Ammon's horn (tissue), 1 donor: ENCODE results near the gene SLC25A41.
"Not testable (repeated sequence)": the region's sequence is repeated elsewhere in the genome, so short reads cannot be mapped to it uniquely, and the experiment has no call there.

Source experiments
- DNase-seq: peaks from one replicate; pipeline ENCODE4 v3.0.0-alpha.2; 2016; ENCODE audit warnings: low spot score

Gene SLC25A41

DNA sequence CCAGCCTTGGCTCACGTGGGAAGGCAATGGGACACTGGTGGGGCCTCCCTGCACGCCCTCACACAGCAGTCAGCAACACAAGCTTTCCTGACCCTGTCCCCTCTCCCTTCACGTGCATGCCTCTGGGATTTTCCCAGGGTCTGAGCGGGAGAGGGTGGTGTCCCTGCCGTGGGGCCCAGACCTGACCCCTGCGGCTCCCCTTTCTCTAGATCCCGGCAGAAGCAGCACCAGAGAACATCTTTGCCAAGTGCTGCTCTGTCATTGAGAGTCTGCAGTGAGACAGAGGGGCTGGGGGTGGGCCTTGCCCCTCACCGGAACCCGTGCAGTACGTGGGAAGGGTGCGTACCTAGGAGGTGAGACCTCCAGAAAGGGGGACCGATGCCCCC lies 21.5 kb downstream of the SLC25A41 start:
- DNase-seq = no peak

DNA sequence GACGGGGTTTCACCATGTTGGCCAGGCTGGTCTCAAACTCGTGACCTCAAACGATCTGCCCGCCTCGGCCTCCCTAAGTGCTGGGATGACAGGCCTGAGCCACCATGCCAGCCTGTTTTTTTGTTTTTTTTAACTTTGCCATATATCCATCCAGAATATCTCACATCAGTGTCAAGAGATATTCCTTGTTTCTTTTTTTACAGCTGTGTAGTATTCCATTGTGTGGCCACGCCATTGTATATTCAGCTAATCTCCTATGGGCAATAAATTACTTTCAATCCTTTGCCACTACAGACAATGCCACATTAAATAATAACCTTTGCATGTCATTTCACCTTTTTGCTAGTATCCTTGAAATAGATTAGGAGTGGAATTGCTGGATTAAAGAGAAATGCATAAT lies 24.2 kb downstream of the SLC25A41 start:
- DNase-seq = no peak

DNA sequence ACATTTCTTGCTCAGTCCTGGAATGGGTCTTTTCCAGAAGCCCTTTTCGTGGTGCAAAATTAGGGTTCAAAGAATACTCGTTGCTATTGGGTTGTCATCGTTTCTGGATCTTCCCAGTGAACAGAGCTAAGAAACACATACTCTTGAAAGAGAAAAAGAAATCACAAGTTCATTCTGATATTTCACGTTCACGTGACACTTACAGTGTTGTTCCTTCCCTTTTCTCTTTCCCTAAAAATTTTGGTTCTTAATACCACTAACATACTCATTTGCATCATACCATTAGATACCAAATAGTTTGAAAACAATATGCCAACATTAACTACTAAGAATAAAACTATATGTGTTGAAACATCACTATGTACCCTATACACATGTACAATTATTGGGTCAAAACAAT lies 27.2 kb downstream of the SLC25A41 start:
- DNase-seq = no peak

DNA sequence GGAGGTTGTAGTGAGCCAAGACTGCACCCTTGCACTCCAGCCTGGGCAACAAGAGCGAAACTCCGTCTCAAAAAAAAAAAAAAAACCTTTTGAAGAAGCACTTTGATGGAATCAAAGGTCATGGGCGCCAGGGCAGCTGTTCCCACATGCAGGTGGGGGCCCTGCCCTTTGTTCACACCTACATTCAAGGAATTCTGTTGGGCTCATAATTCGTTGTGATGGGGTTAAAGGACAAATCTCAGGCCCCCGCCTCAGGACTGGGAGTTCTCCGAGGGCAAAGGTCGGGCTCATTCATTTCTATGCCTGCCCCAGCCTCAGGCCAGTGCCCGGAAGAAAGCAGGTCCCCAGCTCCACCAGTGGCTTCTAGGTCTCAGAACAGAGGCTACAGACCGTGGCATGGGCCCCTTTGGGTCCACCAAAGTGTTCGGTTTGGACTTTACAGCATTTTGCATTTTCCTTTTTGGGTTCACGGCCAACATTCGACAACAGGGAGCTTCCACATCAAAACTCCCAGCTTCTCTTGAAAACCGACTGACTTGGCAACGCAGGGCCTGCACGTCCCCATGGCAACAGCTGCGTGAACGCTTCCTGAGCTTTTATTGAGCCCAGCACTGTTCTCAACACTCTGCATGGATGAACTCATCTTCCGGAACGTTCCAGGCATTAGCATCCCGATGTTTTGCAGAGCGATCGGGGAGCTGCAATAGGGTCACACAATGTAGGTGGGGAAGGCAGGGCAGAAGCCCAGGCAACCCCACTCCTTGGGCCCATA lies 30.5 kb downstream of the SLC25A41 start:
- peak; percentile 94 for DNase-seq

DNA sequence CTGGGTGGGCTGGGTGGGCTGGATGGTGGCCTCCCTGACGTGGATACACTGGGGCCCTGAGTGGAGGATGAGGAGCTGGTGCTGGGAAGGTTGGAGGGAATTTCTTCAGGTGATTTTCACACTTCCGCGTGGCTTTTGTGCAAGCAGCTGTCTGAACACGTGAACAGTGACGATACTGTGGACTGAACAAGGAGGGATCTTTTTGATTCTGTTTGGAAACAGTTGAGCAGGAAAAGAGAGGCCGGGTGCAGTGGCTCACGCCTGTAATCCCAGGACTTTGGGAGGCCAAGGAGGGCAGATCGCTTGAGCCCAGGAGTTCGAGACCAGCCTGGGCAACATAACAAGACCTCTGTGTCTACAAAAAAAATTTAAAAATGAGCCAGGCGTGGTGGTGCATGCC lies 31.5 kb downstream of the SLC25A41 start:
- no peak for DNase-seq

DNA sequence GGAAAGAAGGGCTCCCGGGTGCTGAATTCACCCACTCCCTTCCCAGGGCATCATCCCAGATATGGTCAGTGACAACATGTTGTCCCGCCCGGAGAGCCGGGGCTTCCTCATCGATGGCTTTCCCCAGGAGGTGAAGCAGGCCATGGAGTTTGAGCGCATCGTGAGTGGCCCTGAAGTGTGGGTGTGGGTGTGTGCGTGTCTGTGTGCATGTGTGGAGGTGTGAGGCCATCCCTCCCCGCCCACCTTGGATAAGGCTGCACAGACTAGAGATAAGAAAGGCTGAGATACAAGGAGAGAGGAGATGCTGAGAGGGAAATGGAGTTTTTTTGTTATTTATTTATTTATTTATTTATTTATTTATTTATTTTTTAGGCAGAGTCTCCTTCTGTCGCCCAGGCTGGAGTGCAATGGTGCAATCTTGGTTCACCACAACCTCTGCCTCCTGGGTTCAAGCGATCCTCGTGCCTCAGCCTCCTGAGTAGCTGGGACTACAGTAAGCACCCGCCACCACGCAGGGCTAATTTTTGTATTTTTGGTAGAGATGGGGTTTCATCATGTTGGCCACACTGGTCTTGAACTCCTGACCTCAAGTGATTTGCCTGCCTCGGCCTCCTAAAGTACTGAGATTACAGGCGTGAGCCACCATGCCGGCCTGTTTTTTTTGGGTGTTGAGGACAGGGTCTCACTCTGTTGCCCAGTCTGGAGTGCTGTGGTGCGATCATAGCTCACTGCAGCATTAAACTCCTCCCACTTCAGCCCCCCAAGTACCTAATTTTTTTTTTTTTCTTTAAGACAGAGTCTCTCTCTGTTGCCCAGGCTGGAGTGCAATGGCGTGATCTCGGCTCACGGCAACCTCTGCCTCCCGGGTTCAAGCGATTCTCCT lies 33.3 kb downstream of the SLC25A41 start:
- DNase-seq = not testable (repeated sequence)

DNA sequence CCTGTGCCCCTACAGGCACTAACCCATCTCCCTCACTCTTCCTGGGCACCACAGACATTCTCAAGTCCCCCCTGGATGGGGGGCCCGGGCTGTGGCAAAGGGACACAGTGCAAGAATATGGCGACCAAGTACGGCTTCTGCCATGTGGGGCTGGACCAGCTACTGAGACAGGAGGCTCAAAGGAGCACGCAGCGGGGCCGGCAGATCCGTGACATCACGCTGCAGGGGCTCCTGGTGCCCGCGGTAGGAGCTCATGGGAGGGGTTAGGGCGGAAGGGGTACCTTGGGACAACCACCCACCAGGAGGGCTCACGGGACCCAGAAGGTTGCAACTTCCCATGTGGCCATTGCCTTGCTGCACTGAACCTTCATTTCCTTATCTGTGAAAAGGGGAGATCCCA lies 37.3 kb downstream of the SLC25A41 start:
- no peak for DNase-seq

DNA sequence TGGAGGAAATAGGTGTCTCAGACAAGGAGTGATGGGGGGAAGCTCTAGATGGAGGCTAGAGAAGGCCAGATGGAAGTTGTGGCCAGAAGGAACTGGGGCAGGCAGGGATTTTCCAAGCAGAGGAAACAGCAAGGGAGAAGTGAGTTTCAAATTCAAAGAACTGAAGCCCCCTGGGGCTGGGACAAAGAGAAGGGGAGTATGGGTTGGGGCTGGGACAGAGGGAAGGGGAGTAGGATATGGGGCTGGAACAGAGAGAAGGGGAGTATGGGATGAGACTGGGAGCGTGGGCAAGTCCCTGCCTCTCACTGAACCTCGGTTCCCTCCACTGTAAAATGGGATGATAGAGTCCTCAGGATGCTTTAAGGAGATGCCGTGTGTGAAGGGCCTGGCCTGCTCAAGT lies 38.7 kb downstream of the SLC25A41 start:
- no peak for DNase-seq

DNA sequence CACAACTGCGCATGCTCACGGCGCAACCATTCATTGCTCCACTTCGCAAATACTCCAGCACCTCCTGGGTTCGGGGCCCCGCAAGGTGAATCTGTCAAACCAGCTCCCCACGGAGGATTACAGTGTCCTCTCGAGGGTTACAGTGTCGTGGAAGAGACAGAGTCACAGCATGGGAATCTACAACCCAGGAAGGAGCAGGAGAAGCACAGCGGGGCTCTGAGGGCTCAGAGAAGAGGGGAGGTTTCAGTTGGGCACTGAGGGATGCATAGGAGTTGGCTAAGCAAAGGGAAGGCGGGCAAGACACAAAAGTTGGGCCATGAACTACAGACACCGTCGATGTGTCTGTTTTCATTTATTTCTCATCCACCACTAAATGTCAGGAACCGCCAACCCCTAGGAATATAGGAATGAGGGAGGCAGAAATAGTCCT lies 39.6 kb downstream of the SLC25A41 start:
- no peak for DNase-seq

DNA sequence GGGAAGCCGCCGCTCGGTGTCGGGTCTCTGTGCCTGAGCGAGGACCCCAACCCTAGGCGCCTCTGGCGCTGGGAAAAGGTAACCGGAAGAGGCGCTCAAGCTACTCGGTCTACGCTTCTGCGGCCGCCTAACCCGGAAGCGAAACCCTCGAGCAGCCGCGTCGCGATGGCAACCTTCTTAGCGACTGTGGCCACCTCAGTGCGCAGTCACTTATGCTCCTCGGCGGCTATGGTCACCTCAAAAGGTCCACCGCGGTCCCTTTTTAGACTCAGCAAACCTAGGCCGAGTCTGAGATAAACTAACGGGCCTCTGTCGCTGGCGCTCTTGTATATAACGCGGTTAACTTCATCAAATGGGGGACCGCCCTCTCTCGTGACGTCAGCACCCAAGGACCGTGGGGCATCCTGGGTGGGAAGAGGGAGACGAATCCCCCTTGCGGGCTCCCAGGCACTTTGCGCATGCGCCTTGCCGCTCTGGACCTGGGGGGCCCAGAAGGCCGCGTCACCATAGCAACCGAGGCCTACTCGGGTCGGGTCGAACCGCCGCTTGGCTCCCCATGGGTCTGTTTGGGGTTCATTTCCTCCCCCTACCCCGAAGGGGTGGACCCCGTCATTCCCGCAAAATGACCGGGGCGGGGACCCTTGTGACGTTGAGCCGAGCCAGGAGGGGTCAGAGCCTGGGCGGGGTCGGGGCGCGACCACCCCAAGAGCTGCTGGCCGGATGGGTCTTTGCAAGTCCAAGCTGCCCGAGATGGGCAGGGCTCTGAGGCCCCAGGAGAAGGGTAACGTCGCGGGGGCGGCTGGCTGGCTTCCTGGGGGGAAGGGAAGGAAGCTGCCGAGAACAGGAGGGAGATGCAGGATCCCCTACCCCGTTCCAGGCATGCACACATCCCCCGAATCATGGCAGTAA lies 40.2 kb downstream of the SLC25A41 start, which contains the start of gene GTF2F1:
TSS of gene GTF2F1 (minus strand) at position 91 of the 909 bp plus-strand sequence. CDS start 169 bp downstream, outside the sequence.
- peak; percentile 97 for DNase-seq

DNA sequence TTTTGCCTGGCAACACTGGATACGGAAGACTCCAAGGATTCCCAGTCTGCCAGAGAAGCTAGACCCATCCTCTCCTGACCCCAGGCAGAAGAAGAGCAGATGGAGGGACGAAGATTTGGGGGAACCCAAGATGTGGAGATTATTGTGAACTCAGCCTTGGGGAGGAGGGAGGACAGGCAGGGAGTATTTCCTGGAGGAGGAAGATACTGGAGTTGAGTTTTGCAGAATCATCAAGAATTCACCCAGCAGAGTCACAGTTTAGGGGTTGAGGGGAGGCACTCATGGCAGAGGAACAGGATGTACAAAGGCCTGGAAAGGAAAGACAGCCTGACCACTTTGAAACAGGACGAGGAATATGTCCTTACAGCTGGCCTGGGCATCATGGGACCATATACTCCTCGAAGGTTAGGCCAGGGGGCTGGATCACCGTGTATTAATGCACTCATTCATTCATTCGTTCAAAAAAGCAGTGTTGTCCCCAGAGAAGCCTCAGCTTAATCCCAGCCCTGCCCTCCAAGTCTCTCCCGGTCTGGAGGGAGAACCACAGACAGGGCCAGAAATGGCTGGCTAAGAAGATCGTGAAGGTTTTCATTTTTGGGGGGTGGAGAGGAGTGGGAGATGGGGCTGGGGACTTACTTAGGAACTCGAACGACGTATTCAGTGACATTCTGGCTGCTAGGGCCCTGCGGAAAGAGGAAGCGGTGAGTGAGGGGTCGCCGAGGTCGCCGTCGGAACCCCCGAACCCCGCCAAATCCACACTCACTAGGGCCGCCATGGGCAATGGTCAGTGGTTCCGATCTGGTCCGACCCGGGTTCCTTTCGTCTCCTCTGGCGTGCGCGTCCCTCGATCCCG lies 41.1 kb downstream of the SLC25A41 start:
- no peak for DNase-seq

DNA sequence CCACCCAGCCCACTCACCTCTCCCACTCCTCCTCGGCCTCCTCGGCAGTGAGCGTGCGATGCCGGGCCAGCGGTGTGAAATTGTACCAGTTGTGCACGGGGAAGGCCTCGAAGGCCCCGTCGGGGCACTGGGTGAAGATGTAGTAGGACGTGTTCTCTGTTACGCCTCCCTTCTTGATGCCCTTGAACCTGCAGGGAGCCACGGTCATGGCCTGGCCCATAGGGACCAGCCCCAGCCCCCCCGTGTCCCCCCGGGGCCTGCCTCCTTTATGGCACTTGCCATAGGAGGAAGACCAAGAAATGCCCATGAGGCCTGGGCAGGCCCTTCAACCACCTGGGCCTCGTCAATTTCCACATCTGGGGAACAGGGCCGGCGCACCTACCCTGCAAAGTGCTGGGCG lies 46.2 kb downstream of the SLC25A41 start:
- no peak for DNase-seq

DNA sequence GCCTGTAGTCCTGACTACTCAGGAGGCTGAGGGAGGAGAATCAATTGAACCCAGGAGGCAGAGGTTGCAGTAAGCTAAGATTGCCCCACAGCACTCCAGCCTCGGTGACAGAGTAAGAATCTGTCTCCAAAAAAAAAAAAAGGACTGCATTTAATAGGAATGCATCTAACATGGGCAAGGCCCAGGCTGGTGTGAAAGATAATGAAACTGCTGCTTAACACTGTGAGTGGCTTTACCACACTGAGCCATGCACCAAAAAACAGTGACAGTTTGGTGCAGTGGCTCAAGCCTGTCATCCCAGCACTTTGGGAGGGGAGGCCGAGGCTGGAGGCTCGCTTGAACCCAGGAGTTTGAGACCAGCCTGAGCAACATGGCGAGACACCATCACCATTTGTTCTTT lies 49.2 kb downstream of the SLC25A41 start:
- no peak for DNase-seq

DNA sequence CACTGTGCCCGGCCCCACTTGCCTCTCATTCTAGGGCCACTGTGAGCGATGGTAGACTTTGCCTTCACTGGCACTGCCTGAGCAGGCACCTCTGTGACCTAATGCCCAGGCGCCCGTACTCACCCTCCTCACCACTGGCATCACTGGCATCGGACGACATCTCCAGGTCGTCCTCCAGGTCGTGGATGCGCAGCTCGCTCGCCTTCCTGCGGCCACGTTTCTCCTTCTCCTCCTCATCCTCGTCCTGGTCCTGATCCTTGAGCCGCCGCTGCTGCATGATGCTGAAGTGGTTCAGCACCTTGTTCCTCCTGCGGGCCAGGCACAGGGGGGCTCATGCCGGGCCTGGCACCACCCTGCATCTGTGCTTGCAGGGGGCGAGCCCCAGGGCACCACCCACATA lies 50.4 kb downstream of the SLC25A41 start:
- DNase-seq = no peak

DNA sequence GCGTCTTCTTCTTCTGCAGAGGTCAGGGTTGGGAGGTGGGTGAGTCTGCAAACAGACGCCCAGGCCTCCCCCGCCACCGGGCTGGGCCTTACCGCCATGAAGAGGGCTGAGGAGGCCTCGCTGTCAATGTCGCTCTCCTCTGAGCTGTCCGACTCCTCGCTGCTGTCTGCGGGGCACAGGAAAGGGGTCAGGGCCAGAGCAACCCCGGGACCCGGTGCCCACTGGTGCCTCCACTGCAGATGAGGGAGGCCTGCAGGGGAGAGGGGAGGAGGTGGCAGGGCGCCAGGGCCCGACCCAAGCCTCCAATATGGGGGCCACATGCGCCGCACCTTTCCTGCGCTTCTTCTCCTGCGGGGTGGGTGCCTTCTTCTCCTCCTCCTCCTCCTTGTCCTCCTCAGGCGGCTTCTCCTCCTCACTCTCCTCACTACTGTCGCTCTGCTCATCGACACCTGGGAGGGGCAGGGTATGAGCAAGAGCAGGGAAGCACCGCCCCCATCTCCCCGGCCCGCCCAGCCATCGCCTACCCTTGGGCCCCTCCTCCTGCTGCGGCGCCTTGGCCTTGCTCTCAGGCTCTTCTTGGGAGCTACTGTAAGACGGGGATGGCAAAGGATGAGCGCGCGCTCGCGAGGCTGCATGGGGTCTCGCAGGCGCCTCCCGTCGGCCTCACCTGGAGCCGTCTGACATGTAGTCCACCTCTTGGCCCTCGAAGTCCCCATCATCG lies 52.4 kb downstream of the SLC25A41 start:
- DNase-seq = no peak

DNA sequence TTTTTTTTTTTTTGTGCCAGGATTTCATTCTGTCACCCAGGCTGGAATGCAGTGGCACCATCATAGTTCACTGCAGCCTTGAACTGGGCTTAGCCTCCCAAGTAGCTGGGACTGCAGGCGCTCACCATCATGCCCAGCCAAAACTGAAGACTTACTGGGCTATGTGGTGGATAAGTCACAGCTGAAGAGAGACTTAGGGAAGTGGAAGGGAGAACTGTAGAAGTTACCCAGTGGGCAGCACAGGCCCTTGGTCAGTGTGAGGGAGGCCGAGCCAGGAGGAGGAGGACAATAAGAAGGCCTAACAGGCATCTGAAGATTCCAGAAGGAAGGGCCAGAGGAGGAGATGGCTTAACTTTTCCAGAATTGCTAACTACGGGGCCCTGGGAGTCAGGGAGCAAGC lies 53.8 kb downstream of the SLC25A41 start:
- no peak for DNase-seq

DNA sequence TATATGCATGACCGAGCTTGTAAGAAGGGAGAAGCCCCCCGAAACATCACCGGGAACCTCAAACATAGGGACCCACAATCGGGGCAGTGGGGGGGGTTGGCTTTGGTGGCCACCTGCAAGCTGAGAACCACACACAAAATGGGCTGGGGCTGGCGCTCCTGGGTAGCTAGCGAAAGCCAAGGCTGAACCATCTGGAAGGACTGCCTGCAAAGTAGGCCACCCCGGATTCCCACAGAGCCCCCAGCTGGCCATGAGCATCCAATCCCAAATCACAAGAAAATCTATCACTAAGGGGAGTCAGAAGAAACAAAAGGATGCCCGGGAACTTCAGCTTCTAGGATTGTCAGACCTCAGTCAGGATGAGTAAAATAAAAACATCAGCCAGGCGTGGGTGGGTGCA lies 55.1 kb downstream of the SLC25A41 start:
- DNase-seq = no peak

DNA sequence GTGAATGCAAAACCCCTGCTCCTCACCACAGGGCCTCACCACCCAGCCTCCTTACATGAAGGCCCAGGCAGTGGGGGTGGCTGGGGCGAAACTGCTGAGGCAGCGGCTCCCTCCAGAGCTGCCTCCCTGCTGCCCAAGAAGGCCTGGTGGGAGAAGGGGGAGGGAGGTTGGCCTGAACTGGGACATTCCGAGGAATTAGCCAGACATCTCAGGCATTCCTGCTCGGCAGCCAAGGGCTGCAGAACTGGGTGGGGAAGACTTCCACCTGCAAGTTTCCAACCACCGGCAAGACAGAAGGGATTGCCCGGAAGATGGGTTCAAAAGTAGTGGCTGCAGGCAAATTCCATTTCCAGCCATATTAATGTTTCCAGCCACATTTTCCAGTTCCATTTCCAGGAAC lies 55.5 kb downstream of the SLC25A41 start:
- no peak for DNase-seq

DNA sequence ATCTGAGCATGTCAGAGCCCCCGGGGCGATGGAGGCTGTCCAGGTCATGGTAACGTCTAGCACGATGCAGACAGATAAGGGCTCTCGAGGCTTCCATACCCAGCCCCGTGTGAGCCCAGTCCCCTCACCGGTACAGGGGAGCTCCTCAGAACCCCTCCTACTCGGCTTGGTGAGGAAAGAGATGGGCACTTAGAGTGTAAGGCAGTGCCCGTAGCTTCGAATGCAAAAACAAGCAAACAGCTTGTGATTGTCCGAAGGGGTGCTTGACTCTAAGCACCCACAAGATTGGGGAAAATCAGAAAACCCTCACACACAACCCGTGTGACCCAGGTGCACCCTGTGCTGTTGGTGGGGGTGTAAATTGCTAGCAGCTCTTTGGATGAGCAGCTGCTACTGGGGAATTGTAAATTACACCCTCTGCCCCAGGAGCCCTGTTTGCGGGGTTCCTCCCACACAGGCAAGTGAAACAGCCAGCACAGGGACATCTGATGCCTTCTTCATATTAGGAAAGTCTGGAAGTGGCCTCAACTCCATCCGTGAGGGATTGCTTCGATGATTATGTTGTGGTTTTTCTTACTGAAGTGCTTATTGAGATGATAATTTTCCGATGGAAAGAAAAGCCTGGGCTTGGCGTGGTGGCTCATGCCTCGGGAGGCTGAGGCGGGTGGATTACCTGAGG lies 56.9 kb downstream of the SLC25A41 start:
- DNase-seq = no peak
